ENCODE results near the gene TMEM101. TPM values are rescaled to one million over a fixed set of nuclear protein-coding genes. Genes with fewer than 3 reads are reported as not detected.
A peak's percentile ranks its signal among the peaks of the same experiment; 100 is the strongest.

Gene TMEM101
- total and polyA plus RNA-seq, 2 experiments from 2014 or later: 22.5 to 65.8 TPM

DNA sequence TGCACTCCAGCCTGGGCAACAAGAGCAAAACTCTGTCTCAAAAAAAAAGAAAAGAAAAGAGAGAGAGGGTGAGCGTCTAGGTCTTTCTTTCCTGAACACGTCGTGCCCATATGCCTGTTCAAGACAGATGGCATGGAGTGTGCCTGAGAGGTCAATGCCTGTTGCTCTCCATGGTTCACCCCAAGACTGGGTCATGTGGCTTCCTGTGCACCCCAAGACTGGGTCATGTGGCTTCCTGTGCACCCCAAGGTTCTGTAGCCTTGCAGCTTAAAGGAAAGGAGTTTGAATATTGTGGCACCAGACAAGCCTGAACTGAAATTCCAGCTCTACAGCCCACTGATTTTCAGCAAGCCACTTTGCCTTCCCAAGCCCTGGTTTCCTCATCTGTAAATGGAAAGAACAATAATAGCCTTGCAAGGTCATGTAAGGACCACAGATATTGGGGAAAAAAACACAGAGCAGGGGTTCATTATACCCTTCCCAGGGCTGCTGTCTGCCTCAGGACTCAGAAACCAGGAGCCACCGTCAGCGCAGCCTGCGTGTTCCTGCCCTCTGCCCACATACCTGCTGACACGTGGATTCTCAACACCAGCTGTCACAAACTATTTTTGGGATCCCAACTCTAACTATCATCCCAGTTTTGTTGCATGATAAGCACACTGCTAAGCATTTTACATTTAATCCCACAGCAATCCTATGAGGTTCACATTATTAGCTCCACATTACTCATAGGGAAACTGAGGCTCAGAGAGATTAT, 28.4 kb downstream of the TMEM101 start:
- peaks cover 26% of the 10 kb centered on the region for H3K27me3 ChIP-seq

GRCh38 chr17:43984521-43984920, 30.2 kb downstream of the TMEM101 start:
- H3K4me1 ChIP-seq (ENCODE audit: low read depth): no peaks in the 10 kb centered on the region
- no peak overlapping the region for H3K4me3 ChIP-seq
- H3K27me3 ChIP-seq: peaks cover 31% of the 10 kb centered on the region
- no peak overlapping the region for H3K27ac ChIP-seq
- no peaks in the 10 kb centered on the region for H3K36me3 ChIP-seq
- H3K9me3 ChIP-seq (ENCODE audit: low read depth): no peaks in the 10 kb centered on the region
- TF ChIP-seq, protein P1, sequence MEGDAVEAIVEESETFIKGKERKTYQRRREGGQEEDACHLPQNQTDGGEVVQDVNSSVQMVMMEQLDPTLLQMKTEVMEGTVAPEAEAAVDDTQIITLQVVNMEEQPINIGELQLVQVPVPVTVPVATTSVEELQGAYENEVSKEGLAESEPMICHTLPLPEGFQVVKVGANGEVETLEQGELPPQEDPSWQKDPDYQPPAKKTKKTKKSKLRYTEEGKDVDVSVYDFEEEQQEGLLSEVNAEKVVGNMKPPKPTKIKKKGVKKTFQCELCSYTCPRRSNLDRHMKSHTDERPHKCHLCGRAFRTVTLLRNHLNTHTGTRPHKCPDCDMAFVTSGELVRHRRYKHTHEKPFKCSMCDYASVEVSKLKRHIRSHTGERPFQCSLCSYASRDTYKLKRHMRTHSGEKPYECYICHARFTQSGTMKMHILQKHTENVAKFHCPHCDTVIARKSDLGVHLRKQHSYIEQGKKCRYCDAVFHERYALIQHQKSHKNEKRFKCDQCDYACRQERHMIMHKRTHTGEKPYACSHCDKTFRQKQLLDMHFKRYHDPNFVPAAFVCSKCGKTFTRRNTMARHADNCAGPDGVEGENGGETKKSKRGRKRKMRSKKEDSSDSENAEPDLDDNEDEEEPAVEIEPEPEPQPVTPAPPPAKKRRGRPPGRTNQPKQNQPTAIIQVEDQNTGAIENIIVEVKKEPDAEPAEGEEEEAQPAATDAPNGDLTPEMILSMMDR (IDR thresholded peaks at IDR 0.05; ENCODE audit: low read depth, low read length): no peak
- no peak for DNase-seq (ENCODE audit: low read depth in 1 of 2, low spot score in 1 of 2)

More for the DNA sequence above, 28.4 kb downstream of the TMEM101 start:
- no peaks in the 10 kb centered on the region for H3K9me3 ChIP-seq (ENCODE audit: low read depth)
- no peaks in the 10 kb centered on the region for H3K36me3 ChIP-seq
- H3K4me3 ChIP-seq: no peak overlapping the region
- TF ChIP-seq, protein P1 (IDR thresholded peaks at IDR 0.05; ENCODE audit: low read depth, low read length): no peak
- DNase-seq (ENCODE audit: low read depth in 1 of 2, low spot score in 1 of 2): no peak
- no peaks in the 10 kb centered on the region for H3K4me1 ChIP-seq (ENCODE audit: low read depth)
- H3K27ac ChIP-seq: no peak overlapping the region

- Histone ChIP-seq H3K4me1 (ENCODE audit: low read depth) (no peaks in the 10 kb centered on the region), H3K9me3 (ENCODE audit: low read depth) (no peaks in the 10 kb centered on the region), H3K27ac (no peak overlapping the region), H3K36me3 (no peaks in the 10 kb centered on the region), H3K4me3 (peak overlapping the region; percentile 29), H3K27me3 (peaks cover 31% of the 10 kb centered on the region)
- TF ChIP-seq, protein P1 (IDR thresholded peaks at IDR 0.05; ENCODE audit: low read depth, low read length): peak; percentile 43
- peak in 1 of 2 donors; percentile 54 for DNase-seq (ENCODE audit: low read depth in 1 of 2, low spot score in 1 of 2)
These were observed 31.0 kb downstream of the TMEM101 start for GRCh38 chr17:43983515-43984411.

- Histone ChIP-seq H3K4me1 (ENCODE audit: low read depth) (no peaks in the 10 kb centered on the region), H3K4me3 (no peak overlapping the region), H3K27ac (no peak overlapping the region), H3K9me3 (ENCODE audit: low read depth) (no peaks in the 10 kb centered on the region), H3K36me3 (no peaks in the 10 kb centered on the region), H3K27me3 (peaks cover 37% of the 10 kb centered on the region)
- no peak for DNase-seq (ENCODE audit: low read depth in 1 of 2, low spot score in 1 of 2)
- TF ChIP-seq, protein P1 (IDR thresholded peaks at IDR 0.05; ENCODE audit: low read depth, low read length): no peak
These were observed 31.6 kb downstream of the TMEM101 start for GRCh38 chr17:43983196-43983514.

DNA sequence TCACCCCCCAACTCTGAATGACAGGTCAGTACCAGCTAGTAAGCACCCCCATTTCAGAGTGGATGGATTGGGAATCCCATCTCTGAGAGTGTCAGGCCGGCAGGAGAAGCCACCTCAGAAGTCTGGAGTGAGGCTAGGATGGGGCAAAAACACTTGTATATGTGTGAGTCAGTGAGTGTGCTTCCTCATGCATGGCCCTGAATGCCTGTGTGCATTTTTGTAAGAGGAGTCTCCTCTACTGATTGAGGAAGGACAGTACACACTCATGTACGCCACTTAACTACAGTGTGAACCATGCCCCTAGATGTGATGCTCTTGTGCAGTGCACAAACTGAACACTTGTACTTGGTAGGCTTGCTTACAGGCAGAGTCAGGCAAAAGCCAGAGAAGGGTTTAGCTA, 32.6 kb downstream of the TMEM101 start:
- Histone ChIP-seq H3K9me3 (ENCODE audit: low read depth) (no peaks in the 10 kb centered on the region), H3K4me1 (ENCODE audit: low read depth) (no peaks in the 10 kb centered on the region), H3K27me3 (peaks cover 43% of the 10 kb centered on the region), H3K4me3 (no peak overlapping the region), H3K27ac (no peak overlapping the region), H3K36me3 (no peaks in the 10 kb centered on the region)
- TF ChIP-seq, protein P1 (IDR thresholded peaks at IDR 0.05; ENCODE audit: low read depth, low read length): no peak
- DNase-seq (ENCODE audit: low read depth in 1 of 2, low spot score in 1 of 2): no peak
